Measurements from ENCODE around the gene NRXN3.

- TF ChIP-seq, protein P1, sequence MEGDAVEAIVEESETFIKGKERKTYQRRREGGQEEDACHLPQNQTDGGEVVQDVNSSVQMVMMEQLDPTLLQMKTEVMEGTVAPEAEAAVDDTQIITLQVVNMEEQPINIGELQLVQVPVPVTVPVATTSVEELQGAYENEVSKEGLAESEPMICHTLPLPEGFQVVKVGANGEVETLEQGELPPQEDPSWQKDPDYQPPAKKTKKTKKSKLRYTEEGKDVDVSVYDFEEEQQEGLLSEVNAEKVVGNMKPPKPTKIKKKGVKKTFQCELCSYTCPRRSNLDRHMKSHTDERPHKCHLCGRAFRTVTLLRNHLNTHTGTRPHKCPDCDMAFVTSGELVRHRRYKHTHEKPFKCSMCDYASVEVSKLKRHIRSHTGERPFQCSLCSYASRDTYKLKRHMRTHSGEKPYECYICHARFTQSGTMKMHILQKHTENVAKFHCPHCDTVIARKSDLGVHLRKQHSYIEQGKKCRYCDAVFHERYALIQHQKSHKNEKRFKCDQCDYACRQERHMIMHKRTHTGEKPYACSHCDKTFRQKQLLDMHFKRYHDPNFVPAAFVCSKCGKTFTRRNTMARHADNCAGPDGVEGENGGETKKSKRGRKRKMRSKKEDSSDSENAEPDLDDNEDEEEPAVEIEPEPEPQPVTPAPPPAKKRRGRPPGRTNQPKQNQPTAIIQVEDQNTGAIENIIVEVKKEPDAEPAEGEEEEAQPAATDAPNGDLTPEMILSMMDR (IDR thresholded peaks at IDR 0.05): no peak
- TF ChIP-seq EZH2 (IDR thresholded peaks at IDR 0.05) (no peak), EZH2phosphoT487 (IDR thresholded peaks at IDR 0.05) (no peak)
Measured at GRCh38 chr14:79658769-79659168, 1488.6 kb downstream of the NRXN3 start.
